Hepatocyte (in vitro differentiated cells): ENCODE measurements around the gene RND3. TPM values are rescaled to one million over a fixed set of nuclear protein-coding genes. Genes with fewer than 3 reads are reported as not detected.

Source experiments
- DNase-seq: peaks from one replicate; pipeline ENCODE4 v3.0.0-alpha.2; 2016; ENCODE audit warnings: low spot score
- H2AFZ ChIP-seq: fragments of 200-600 bp; sonication (generic); 2 replicates; pipeline ENCODE4 v1.6.0; 2016; ENCODE audit warnings: antibody characterized with exemption, mild to moderate bottlenecking
- H3K27ac ChIP-seq: fragments of 200-600 bp; sonication (generic); 2 replicates; pipeline ENCODE4 v1.5.1; 2016; ENCODE audit warnings: mild to moderate bottlenecking
- H3K27me3 ChIP-seq: fragments of 200-600 bp; sonication (generic); 2 replicates; pipeline ENCODE4 v1.6.1; 2016
- H3K36me3 ChIP-seq: fragments of 200-600 bp; sonication (generic); replicated peaks from 2 replicates; pipeline ENCODE4 v1.5.1; 2016; ENCODE audit warnings: low read depth; ENCODE audit not compliant: insufficient read depth
- H3K4me1 ChIP-seq: fragments of 200-600 bp; sonication (generic); 2 replicates; pipeline ENCODE4 v1.5.1; 2016; ENCODE audit warnings: mild to moderate bottlenecking, moderate library complexity; ENCODE audit not compliant: insufficient read depth
- H3K4me2 ChIP-seq: fragments of 200-600 bp; sonication (generic); 2 replicates; pipeline ENCODE4 v1.6.0; 2016
- H3K4me3 ChIP-seq: fragments of 200-600 bp; sonication (generic); 2 replicates; pipeline ENCODE4 v1.5.1; 2016; ENCODE audit warnings: mild to moderate bottlenecking
- H3K79me2 ChIP-seq: fragments of 200-600 bp; sonication (generic); 2 replicates; pipeline ENCODE4 v1.6.0; 2017; ENCODE audit warnings: mild to moderate bottlenecking
- H3K9me2 ChIP-seq: fragments of 200-600 bp; sonication (generic); replicated peaks from 2 replicates; pipeline ENCODE4 v1.6.0; 2017; ENCODE audit warnings: mild to moderate bottlenecking; ENCODE audit not compliant: insufficient read depth
- H3K9me3 ChIP-seq: fragments of 200-600 bp; sonication (generic); 2 replicates; pipeline ENCODE4 v1.5.1; 2016; ENCODE audit warnings: low read depth, mild to moderate bottlenecking
- H4K20me1 ChIP-seq: fragments of 200-600 bp; sonication (generic); 2 replicates; pipeline ENCODE4 v1.6.0; 2016; ENCODE audit warnings: mild to moderate bottlenecking; ENCODE audit not compliant: insufficient read depth, poor library complexity, severe bottlenecking
- EZH2 ChIP-seq: fragments of 200-600 bp; sonication (generic); IDR thresholded peaks from 2 replicates; pipeline ENCODE4 v1.6.1; 2016; ENCODE audit warnings: antibody characterized with exemption, mild to moderate bottlenecking, borderline replicate concordance
- EZH2phosphoT487 ChIP-seq: fragments of 200-600 bp; sonication (generic); IDR thresholded peaks from one replicate; pipeline ENCODE4 v1.6.1; 2018; ENCODE audit warnings: antibody characterized with exemption, mild to moderate bottlenecking, low read depth, moderate library complexity; ENCODE audit not compliant: unreplicated experiment, severe bottlenecking
- WGBS: methylation state at CpG from one replicate; pipeline ENCODE4 v1.1.6; 2016; ENCODE audit warnings: low lambda C conversion rate; ENCODE audit errors: missing lambda C conversion rate; 5-methylcytosine and 5-hydroxymethylcytosine counted together
- polyA plus RNA-seq: library from polyadenylated mRNA; unstranded; fragments of >200 nt; fragmentation: Nextera tagmentation; extraction: Ambion mirVana; gene quantifications from 2 replicates; pipeline ENCODE4 v1.2.1, GENCODE V29; 2016
- total RNA-seq: library from RNA; depleted of rRNA; stranded (reverse); fragments of >200 nt; gene quantifications from 2 replicates; pipeline ENCODE4 v1.2.3, GENCODE V29; 2014
- TF ChIP-seq, protein P1 (sequence below): fragments of 200-600 bp; sonication (generic); IDR thresholded peaks from 2 replicates; pipeline ENCODE4 v1.5.1; 2016; ENCODE audit warnings: antibody characterized with exemption, mild to moderate bottlenecking; ENCODE audit not compliant: poor library complexity

RND3 gene
- total and polyA plus RNA-seq, 2 experiments from 2014 or later = 118 to 135 TPM

DNA sequence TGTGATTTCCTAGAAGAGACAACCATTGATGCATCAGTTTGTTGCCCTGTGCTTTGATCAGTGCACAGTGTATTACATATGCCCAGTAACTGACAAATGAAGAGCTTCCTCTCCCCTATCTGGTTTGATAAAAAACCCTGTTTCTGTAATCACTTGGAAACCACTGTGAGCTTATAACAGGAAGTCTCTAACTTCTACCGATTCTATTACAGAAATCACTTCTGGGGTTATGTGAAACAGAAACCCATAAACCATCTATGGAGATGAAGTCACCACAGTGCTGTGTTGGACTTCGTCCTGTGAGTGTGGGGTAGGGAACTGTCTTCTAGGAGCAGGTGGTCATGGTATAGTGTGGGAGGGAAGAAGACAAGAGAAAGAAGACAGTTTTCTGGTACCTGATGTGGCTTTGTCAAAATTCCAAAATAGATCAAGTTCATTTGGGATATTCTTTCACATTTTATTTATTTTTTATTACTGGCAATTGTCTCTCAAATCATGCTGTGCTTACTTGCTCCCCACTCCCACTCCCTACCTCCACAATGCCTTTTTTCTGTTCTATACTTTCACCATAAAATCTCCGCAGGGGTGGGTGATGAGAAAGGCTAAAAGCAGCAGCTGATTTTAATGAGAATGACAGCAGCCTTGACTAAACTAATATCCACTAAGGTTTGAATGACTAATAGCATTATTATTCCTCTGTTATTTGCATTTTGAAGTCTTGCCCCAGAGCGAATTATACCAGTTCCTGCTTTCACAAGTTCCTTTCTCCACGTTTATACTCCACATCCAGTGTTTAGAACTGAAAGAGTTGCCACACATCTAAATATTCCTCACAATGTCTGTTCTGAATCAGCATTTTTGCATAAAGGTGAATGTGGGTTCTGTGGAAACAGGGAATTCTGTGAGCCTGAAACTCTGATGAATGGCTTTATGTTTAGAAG, 41.7 kb upstream of the RND3 start:
- H3K79me2 ChIP-seq = no peaks in the 10 kb centered on the region
- H3K27me3 ChIP-seq = no peaks in the 10 kb centered on the region
- H3K9me2 ChIP-seq = no peaks in the 10 kb centered on the region
- DNase-seq = peak; percentile 52
- no peak overlapping the region for H2AFZ ChIP-seq
- H3K27ac ChIP-seq = peak overlapping the region; percentile 90
- no peaks in the 10 kb centered on the region for H3K36me3 ChIP-seq
- H3K9me3 ChIP-seq = no peaks in the 10 kb centered on the region
- WGBS = 44% methylated on average over 5 of the region's 5 CpGs
- no peak overlapping the region for H3K4me3 ChIP-seq
- TF ChIP-seq EZH2phosphoT487 = no peak
- TF ChIP-seq, protein P1, sequence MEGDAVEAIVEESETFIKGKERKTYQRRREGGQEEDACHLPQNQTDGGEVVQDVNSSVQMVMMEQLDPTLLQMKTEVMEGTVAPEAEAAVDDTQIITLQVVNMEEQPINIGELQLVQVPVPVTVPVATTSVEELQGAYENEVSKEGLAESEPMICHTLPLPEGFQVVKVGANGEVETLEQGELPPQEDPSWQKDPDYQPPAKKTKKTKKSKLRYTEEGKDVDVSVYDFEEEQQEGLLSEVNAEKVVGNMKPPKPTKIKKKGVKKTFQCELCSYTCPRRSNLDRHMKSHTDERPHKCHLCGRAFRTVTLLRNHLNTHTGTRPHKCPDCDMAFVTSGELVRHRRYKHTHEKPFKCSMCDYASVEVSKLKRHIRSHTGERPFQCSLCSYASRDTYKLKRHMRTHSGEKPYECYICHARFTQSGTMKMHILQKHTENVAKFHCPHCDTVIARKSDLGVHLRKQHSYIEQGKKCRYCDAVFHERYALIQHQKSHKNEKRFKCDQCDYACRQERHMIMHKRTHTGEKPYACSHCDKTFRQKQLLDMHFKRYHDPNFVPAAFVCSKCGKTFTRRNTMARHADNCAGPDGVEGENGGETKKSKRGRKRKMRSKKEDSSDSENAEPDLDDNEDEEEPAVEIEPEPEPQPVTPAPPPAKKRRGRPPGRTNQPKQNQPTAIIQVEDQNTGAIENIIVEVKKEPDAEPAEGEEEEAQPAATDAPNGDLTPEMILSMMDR = no peak
- TF ChIP-seq EZH2 = no peak
- peak overlapping the region; percentile 38 for H3K4me2 ChIP-seq
- H4K20me1 ChIP-seq = no peaks in the 10 kb centered on the region
- peaks cover 36% of the 10 kb centered on the region for H3K4me1 ChIP-seq

DNA sequence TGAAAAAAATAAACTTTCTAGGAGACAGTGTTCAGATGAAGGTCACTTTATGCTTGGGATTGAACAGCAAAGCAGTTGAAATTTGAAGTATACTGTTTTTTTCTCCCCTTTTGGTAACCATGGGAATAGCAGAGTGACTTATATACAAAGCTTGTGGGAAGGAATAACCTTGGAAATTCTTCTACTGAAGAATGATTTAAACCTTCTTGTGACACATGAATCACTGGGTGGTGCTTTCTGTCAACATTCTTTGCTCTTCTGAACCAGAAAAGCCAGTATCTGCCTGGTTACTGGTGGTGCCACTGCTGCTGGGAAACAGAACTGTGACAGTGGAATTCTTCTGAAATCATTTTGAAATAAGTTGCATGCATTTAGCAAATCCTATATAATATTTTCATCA, 39.4 kb upstream of the RND3 start:
- Histone ChIP-seq H3K27ac (peak overlapping the region; percentile 94), H4K20me1 (no peaks in the 10 kb centered on the region), H3K4me1 (peaks cover 36% of the 10 kb centered on the region), H3K36me3 (no peaks in the 10 kb centered on the region), H3K4me2 (peak overlapping the region; percentile 5), H3K4me3 (no peak overlapping the region), H3K27me3 (no peaks in the 10 kb centered on the region), H3K79me2 (no peaks in the 10 kb centered on the region), H3K9me3 (no peaks in the 10 kb centered on the region), H2AFZ (no peak overlapping the region), H3K9me2 (no peaks in the 10 kb centered on the region)
- peak; percentile 82 for DNase-seq
- TF ChIP-seq, protein P1 = no peak
- no peak for TF ChIP-seq EZH2
- no peak for TF ChIP-seq EZH2phosphoT487

DNA sequence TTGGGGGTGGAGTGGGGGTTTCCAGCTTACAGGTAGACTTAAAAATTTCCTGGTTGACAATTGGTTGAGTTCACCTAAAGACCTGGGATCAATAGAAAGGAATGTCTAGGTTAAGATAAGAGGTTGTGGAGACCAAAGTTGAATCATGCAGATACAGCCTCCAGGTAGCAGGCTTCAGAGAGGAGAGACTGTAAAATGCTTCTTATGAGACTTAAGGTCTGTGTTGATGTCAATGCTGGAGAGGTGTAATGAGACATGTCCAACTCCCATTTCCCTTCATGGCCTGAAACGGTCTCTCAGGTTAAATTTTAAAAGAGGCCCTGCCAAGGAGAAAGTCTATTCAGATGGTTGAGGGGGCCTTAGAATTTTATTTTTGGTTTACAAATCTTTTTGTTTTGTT, 38.5 kb upstream of the RND3 start:
- Histone ChIP-seq H2AFZ (no peak overlapping the region), H3K4me2 (peak overlapping the region; percentile 1), H3K27me3 (no peaks in the 10 kb centered on the region), H3K4me3 (no peak overlapping the region), H3K27ac (peak overlapping the region; percentile 94), H3K36me3 (no peaks in the 10 kb centered on the region), H3K4me1 (peaks cover 36% of the 10 kb centered on the region), H4K20me1 (no peaks in the 10 kb centered on the region), H3K9me2 (no peaks in the 10 kb centered on the region), H3K9me3 (no peaks in the 10 kb centered on the region), H3K79me2 (no peaks in the 10 kb centered on the region)
- 35% methylated on average over 1 of the region's 1 CpG for WGBS
- DNase-seq = peak; percentile 42
- no peak for TF ChIP-seq EZH2phosphoT487
- TF ChIP-seq, protein P1 = no peak
- TF ChIP-seq EZH2 = no peak
